ENCODE measurements around the gene MIEF1.

The MIEF1 gene

DNA sequence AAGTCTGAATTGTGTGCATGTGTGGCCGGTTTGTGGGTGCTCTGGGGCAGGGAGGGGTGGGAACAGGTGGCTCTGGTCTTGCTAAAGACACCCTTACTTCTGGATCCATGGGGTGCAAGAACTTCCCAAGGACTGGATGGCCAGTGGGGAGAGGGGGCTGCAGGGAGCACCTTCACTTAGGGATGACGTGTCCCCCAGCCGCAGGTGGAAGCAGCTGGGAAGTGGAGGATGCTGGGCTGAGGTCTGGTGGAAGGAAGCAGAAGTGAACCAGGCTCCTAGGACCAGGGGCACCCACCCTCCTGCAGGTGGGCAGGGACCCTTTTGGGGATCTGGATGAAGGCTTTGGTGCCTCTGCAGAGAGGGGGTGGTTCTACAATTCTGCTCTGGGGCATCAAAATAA, 9.9 kb upstream of the MIEF1 start:
- Histone ChIP-seq H3K4me3 (ENCODE audit: low read depth, low read length, poor library complexity, severe bottlenecking) (no peak overlapping the region), H2AFZ (ENCODE audit: low read length) (no peak overlapping the region), H3K36me3 (ENCODE audit: insufficient read depth, low read length) (peaks cover 50% of the 10 kb centered on the region), H3K27ac (ENCODE audit: low read depth, low read length, poor library complexity, severe bottlenecking) (peak overlapping the region; percentile 0), H3K4me1 (ENCODE audit: insufficient read depth, low read length, severe bottlenecking) (peaks cover 7% of the 10 kb centered on the region), H3K9me3 (ENCODE audit: low read length) (no peaks in the 10 kb centered on the region), H3K9ac (ENCODE audit: low read length) (no peak overlapping the region), H3K9me2 (ENCODE audit: low read depth, low read length) (no peaks in the 10 kb centered on the region), H3F3A (ENCODE audit: insufficient read depth, low read length) (no peaks in the 10 kb centered on the region), H3K27me3 (ENCODE audit: insufficient read depth, low read length) (no peaks in the 10 kb centered on the region), H3K4me2 (ENCODE audit: low read length) (no peak overlapping the region), H3K79me2 (ENCODE audit: insufficient read depth, low read length) (no peaks in the 10 kb centered on the region), H4K20me1 (ENCODE audit: insufficient read depth, low read length) (no peaks in the 10 kb centered on the region)
- no peak for TF ChIP-seq EZH2 (IDR thresholded peaks at IDR 0.05; ENCODE audit: borderline replicate concordance, low read length)
- TF ChIP-seq, protein P1, sequence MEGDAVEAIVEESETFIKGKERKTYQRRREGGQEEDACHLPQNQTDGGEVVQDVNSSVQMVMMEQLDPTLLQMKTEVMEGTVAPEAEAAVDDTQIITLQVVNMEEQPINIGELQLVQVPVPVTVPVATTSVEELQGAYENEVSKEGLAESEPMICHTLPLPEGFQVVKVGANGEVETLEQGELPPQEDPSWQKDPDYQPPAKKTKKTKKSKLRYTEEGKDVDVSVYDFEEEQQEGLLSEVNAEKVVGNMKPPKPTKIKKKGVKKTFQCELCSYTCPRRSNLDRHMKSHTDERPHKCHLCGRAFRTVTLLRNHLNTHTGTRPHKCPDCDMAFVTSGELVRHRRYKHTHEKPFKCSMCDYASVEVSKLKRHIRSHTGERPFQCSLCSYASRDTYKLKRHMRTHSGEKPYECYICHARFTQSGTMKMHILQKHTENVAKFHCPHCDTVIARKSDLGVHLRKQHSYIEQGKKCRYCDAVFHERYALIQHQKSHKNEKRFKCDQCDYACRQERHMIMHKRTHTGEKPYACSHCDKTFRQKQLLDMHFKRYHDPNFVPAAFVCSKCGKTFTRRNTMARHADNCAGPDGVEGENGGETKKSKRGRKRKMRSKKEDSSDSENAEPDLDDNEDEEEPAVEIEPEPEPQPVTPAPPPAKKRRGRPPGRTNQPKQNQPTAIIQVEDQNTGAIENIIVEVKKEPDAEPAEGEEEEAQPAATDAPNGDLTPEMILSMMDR (IDR thresholded peaks at IDR 0.05; ENCODE audit: low read length), result no peak

DNA sequence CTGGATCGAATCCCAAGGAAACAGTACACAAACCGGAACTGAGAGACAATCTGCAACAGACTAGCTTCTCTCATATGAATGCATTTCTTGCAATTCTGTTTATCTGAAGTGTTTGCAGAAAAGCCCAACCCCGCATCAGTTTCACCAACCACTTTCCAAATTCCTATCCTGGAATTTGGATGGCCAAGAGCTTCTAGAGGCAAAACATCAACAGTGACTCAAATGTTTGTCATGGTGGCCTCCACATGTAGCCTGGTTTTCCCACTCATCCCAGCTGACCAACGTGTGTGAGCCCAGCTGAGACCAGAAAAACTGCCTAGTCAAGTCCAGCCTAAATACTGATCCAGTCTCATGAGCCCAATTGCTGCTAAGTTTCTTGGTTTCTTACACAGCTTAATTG, 8.3 kb upstream of the MIEF1 start:
- no peak for TF ChIP-seq EZH2 (IDR thresholded peaks at IDR 0.05; ENCODE audit: borderline replicate concordance, low read length)
- TF ChIP-seq, protein P1 (IDR thresholded peaks at IDR 0.05; ENCODE audit: low read length), result no peak
- Histone ChIP-seq H2AFZ (ENCODE audit: low read length) (no peak overlapping the region), H3K27ac (ENCODE audit: low read depth, low read length, poor library complexity, severe bottlenecking) (no peak overlapping the region)

DNA sequence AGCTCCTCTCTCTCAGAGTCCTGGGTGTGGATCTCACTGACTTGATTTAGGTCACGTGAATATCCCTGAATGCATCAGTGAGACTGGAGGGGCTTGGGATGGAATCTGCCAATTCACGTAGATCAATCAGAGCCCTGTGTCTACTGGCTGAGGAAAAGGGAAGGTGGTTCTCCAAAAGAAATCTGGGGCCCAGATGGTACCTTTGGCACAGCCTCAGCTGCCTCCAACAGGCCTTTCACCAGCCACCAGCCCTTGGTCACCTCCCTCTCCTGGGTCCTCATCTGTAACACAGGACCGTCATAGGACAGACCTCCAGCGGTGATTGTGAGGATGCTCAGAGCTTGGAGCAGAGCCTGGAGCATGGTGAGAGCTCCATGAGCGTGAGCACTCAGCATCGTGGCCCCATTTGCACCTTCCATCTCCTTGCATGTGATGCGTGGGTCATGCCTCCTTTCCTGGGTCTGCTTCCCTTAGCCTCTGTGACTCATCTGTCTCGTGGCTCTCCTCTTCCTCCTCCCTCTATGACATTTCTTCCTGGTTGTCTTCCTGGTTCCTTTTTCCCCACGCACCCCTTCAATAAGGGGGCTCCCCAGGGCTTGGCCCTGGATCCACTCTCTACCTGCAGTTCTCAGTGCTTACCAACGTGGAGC, 7.5 kb upstream of the MIEF1 start:
- H4K20me1 ChIP-seq (ENCODE audit: insufficient read depth, low read length), result no peaks in the 10 kb centered on the region
- H3K4me1 ChIP-seq (ENCODE audit: insufficient read depth, low read length, severe bottlenecking), result peaks cover 7% of the 10 kb centered on the region
- H3K4me3 ChIP-seq (ENCODE audit: low read depth, low read length, poor library complexity, severe bottlenecking), result no peak overlapping the region
- no peak overlapping the region for H3K27ac ChIP-seq (ENCODE audit: low read depth, low read length, poor library complexity, severe bottlenecking)
- H3K9me2 ChIP-seq (ENCODE audit: low read depth, low read length), result no peaks in the 10 kb centered on the region
- H3K9ac ChIP-seq (ENCODE audit: low read length), result no peak overlapping the region
- peaks cover 26% of the 10 kb centered on the region for H3K36me3 ChIP-seq (ENCODE audit: insufficient read depth, low read length)
- no peak overlapping the region for H3K4me2 ChIP-seq (ENCODE audit: low read length)
- no peak for TF ChIP-seq EZH2 (IDR thresholded peaks at IDR 0.05; ENCODE audit: borderline replicate concordance, low read length)
- no peaks in the 10 kb centered on the region for H3K27me3 ChIP-seq (ENCODE audit: insufficient read depth, low read length)
- H2AFZ ChIP-seq (ENCODE audit: low read length), result no peak overlapping the region
- H3K9me3 ChIP-seq (ENCODE audit: low read length), result no peaks in the 10 kb centered on the region
- no peaks in the 10 kb centered on the region for H3K79me2 ChIP-seq (ENCODE audit: insufficient read depth, low read length)
- no peaks in the 10 kb centered on the region for H3F3A ChIP-seq (ENCODE audit: insufficient read depth, low read length)

More for the DNA sequence above, 8.3 kb upstream of the MIEF1 start:
- Histone ChIP-seq H3K9ac (ENCODE audit: low read length) (no peak overlapping the region), H3F3A (ENCODE audit: insufficient read depth, low read length) (no peaks in the 10 kb centered on the region), H3K9me2 (ENCODE audit: low read depth, low read length) (no peaks in the 10 kb centered on the region), H3K4me2 (ENCODE audit: low read length) (no peak overlapping the region), H4K20me1 (ENCODE audit: insufficient read depth, low read length) (no peaks in the 10 kb centered on the region), H3K4me1 (ENCODE audit: insufficient read depth, low read length, severe bottlenecking) (peaks cover 7% of the 10 kb centered on the region), H3K4me3 (ENCODE audit: low read depth, low read length, poor library complexity, severe bottlenecking) (no peak overlapping the region), H3K27me3 (ENCODE audit: insufficient read depth, low read length) (no peaks in the 10 kb centered on the region), H3K9me3 (ENCODE audit: low read length) (no peaks in the 10 kb centered on the region), H3K36me3 (ENCODE audit: insufficient read depth, low read length) (peaks cover 34% of the 10 kb centered on the region), H3K79me2 (ENCODE audit: insufficient read depth, low read length) (no peaks in the 10 kb centered on the region)

Data from OCI-LY1 (cell line).